Activated CD8-positive, alpha-beta T cell treated with anti-CD3 and anti-CD28 coated beads, Interleukin-2, amount 10 ng/mL, durations not matched to agents 7 days and 5 days (primary cell): ENCODE measurements around the gene IPO9. TPM values are rescaled to one million over a fixed set of nuclear protein-coding genes. Genes with fewer than 3 reads are reported as not detected.
"Not testable (repeated sequence)": the region's sequence is repeated elsewhere in the genome, so short reads cannot be mapped to it uniquely, and the experiment has no call there.

Source experiments
- ATAC-seq: fragments of 150-1000 bp; cut with Tn5 transposase; one replicate; pipeline ENCODE4 v1.10.0; 2021; ENCODE audit warnings: moderate library complexity
- CTCF ChIA-PET: fragments of 350-600 bp; sonication (Branson Sonifier 250); formaldehyde crosslinking; loops from one replicate; lab custom pipeline; 2021; ENCODE audit warnings: antibody characterized with exemption; lab: Charles Lee
- POLR2A ChIA-PET: fragments of 350-600 bp; sonication (Branson Sonifier 250); formaldehyde crosslinking; loops from one replicate; lab custom pipeline; 2021; ENCODE audit warnings: antibody characterized with exemption; lab: Charles Lee
- DNase-seq: peaks from one replicate; pipeline ENCODE4 v3.0.0-alpha.2; 2020
- H3K27ac Mint-ChIP-seq: one replicate; pipeline ENCODE4 v1.8.0; 2021; ENCODE audit warnings: mild to moderate bottlenecking, mixed read lengths
- H3K27me3 Mint-ChIP-seq: one replicate; pipeline ENCODE4 v1.8.0; 2021; ENCODE audit warnings: low read depth, mixed read lengths
- H3K36me3 Mint-ChIP-seq: one replicate; pipeline ENCODE4 v1.8.0; 2021; ENCODE audit warnings: low read depth, mixed read lengths
- H3K4me1 Mint-ChIP-seq: one replicate; pipeline ENCODE4 v1.8.0; 2021; ENCODE audit warnings: low read depth, mixed read lengths
- H3K4me3 Mint-ChIP-seq: one replicate; pipeline ENCODE4 v1.8.0; 2021; ENCODE audit warnings: mild to moderate bottlenecking, mixed read lengths
- H3K9me3 Mint-ChIP-seq: one replicate; pipeline ENCODE4 v1.8.0; 2022; ENCODE audit warnings: mixed read lengths; ENCODE audit not compliant: insufficient read depth
- total RNA-seq, 2 experiments: library from RNA; stranded (reverse); gene quantifications; one replicate each; pipeline ENCODE4 v1.2.3, GENCODE V29; 2021

IPO9 gene
- total RNA-seq, 2 experiments from 2014 or later: 55.3 to 58.1 TPM

DNA sequence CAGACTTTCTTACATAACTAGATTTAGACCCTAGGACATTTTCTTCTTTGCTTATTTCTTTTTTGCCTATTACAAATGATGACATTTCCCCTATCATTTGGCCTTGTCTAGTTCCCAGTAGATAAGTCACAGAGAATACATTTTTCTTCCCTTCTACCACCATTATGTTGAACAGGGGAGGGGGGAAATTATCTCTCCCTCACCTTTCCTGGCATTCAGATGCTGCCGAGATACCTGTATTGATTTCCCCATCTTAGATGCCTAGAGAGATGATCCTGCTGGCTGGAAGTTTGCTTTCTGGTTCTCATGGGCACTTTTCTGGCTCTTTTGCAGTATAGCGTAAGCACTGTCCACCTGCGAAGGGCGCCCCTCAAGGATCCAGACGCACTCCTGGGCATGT is 5.7 kb downstream of the IPO9 start:
- Mint-ChIP-seq H3K9me3 (no peaks in the 10 kb centered on the region), H3K36me3 (peaks cover 44% of the 10 kb centered on the region), H3K4me3 (no peak overlapping the region), H3K27me3 (no peaks in the 10 kb centered on the region), H3K27ac (no peak overlapping the region), H3K4me1 (peaks cover 41% of the 10 kb centered on the region)
- ATAC-seq (no peak), DNase-seq (no peak)
- POLR2A ChIA-PET: no interaction called here
- CTCF ChIA-PET: no interaction called here

DNA sequence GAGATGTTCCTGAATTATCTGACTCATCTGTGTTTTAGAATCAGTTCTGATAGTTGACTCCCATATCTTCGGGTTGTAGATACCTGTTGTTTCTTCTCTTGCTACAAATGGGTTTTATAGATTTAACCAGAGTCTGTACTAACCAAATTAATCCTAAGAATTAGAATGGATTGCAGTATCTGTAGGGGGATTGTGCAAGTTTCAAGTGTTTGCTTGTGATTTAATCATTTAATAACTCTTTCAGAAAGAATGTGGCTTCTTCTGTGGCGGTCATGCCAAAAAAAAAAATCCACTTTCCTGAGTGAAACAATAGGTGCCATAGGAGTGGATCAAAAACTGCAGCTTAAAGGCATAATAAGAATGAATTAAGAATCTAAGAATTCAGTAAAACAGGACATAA is 9.4 kb downstream of the IPO9 start:
- ATAC-seq: no peak
- ChIA-PET POLR2A (no interaction called here), CTCF (interaction anchor here (0.9 kb wide), 1 partner anchor 9 kb away, joined by 5 read pairs; the partner anchor contains the start of gene IPO9)
- Mint-ChIP-seq H3K4me1 (peaks cover 11% of the 10 kb centered on the region), H3K27ac (no peak overlapping the region), H3K9me3 (no peaks in the 10 kb centered on the region), H3K27me3 (no peaks in the 10 kb centered on the region), H3K4me3 (no peak overlapping the region), H3K36me3 (peaks cover 34% of the 10 kb centered on the region)
- no peak for DNase-seq

DNA sequence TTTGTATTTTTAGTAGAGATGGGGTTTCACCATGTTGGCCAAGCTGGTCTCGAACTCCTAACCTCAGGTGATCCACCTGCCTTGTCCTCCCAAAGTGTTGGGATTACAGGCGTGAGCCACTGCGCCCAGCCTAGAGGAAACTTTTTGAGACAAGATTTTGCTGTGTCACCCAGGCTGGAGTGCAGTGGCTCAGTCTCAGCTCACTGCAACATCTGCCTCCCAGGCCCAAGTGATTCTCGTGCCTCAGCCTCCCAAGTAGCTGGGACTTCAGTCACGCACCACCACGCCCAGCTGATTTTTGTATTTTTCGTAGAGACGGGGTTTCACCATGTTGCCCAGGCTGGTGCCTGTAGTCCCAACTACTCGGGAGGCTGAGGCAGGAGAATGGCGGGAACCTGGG is 10.1 kb downstream of the IPO9 start:
- Mint-ChIP-seq H3K36me3 (peaks cover 34% of the 10 kb centered on the region), H3K4me1 (peaks cover 11% of the 10 kb centered on the region)
- H3K27ac Mint-ChIP-seq, DNase-seq, H3K9me3 Mint-ChIP-seq, ATAC-seq, H3K27me3 Mint-ChIP-seq, H3K4me3 Mint-ChIP-seq, POLR2A ChIA-PET: not testable (repeated sequence)
- CTCF ChIA-PET: interaction anchor here (0.9 kb wide), 1 partner anchor 9 kb away, joined by 5 read pairs; the partner anchor contains the start of gene IPO9

DNA sequence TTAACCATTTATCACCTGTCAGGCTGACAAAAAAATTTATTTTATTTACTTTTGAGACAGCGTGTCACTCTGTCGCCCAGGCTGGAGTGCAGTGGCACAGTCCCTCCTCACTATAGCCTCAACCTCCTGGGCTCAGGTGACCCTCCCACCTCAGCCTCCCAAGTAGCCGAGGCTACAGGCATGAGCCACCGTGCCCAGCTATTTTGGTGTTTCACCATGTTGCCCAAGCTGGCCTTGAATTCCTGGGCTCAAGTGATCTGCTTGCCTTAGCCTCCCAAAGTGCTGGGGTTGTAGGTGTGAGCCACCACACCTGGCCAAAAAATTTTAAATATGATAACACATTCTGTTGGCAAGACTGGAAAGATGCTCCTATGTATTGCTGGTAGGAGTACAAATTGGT is 11.1 kb downstream of the IPO9 start:
- CTCF ChIA-PET: no interaction called here
- peaks cover 30% of the 10 kb centered on the region for H3K36me3 Mint-ChIP-seq

DNA sequence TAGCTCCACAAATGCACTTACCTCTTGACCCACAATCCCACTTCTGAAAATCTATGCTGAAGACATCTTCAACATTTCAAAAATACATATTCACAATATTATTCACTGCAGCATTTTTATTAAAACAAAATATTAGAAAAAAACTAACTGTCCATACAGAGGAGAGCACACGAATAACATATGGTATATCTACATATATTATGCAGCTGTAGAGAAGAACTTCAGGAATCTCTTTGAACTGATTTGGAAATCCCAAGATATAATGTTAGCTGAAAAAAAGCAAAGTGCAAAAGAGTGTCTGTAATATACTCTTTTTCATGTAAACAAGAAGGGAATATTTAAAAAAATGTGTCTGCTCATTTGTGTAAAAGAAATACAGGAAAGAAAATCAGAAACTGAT is 11.5 kb downstream of the IPO9 start:
- no peaks in the 10 kb centered on the region for H3K27me3 Mint-ChIP-seq
- ChIA-PET POLR2A (no interaction called here), CTCF (interaction anchor here (1.7 kb wide), 1 partner anchor 11 kb away, joined by 5 read pairs; the partner anchor contains the start of gene IPO9)
- no peak for DNase-seq
- H3K4me1 Mint-ChIP-seq: peaks cover 11% of the 10 kb centered on the region
- ATAC-seq: no peak
- no peaks in the 10 kb centered on the region for H3K9me3 Mint-ChIP-seq
- H3K27ac Mint-ChIP-seq: no peak overlapping the region
- no peak overlapping the region for H3K4me3 Mint-ChIP-seq
- H3K36me3 Mint-ChIP-seq: peaks cover 26% of the 10 kb centered on the region

More for the DNA sequence above, 11.1 kb downstream of the IPO9 start:
- H3K27ac Mint-ChIP-seq: no peak overlapping the region
- POLR2A ChIA-PET: no interaction called here
- no peak for ATAC-seq
- no peak for DNase-seq
- peaks cover 11% of the 10 kb centered on the region for H3K4me1 Mint-ChIP-seq
- no peak overlapping the region for H3K4me3 Mint-ChIP-seq
- H3K9me3 Mint-ChIP-seq: no peaks in the 10 kb centered on the region
- no peaks in the 10 kb centered on the region for H3K27me3 Mint-ChIP-seq

DNA sequence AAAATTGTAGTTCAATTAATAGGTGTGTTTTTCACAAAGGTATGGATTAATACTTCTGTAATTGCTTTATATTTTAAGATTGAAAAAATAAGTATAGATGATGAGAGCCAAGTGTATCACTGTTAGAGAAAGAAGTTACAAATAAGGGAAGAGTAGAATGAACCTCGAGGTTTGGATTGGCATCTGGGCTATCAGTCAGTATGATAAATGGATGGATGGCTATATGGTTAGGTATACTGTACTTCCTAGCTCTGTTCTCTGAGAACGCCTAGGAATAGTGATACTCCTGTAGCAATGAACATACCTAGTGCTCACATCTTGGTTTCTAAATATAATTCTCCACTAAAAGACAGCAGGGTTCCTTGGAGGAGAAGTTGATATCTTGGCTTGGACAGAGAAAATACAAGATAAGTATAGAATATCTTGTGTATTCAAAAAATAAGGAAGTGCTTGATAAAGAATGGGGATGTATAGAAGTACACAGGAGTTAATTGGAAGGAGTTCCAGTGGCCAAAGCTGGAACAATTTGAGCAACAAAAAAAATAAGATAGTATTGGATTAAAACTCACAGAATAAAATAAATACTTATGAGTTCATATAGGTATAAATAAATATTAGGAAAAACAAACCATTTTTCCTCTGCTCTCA is 12.4 kb downstream of the IPO9 start:
- peaks cover 21% of the 10 kb centered on the region for H3K36me3 Mint-ChIP-seq
- no peak overlapping the region for H3K27ac Mint-ChIP-seq
- no peaks in the 10 kb centered on the region for H3K9me3 Mint-ChIP-seq
- ATAC-seq: no peak
- CTCF ChIA-PET: interaction anchor here (1.7 kb wide), 1 partner anchor 12 kb away, joined by 5 read pairs; the partner anchor contains the start of gene IPO9
- POLR2A ChIA-PET: no interaction called here
- H3K4me3 Mint-ChIP-seq: no peak overlapping the region
- H3K4me1 Mint-ChIP-seq: peaks cover 11% of the 10 kb centered on the region
- no peaks in the 10 kb centered on the region for H3K27me3 Mint-ChIP-seq
- no peak for DNase-seq

DNA sequence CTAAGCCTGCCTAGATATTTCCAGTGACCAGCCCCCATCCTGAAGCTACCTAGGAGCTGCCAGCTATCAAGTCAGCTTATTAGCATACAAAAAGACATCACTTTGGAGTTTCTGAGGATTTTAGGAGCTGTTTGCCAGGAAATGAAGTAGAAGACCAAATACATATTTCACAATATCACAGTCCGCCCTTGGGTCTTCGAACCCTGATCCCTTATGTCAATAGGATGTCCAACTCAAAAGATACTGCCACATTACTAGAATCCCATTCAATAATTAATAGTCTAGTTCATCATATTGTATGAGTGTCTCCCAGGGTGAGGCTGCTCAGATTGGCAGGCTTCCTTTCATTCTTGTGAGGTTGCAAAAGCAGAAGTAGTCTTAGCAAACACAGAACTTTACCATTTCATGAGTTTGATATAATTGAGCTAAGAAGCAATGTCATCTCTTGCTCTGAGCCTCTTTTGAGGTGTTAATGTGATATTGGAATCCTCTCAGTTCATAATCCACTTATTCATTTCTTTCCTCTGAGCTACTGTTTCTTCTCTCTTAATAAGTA is 13.6 kb downstream of the IPO9 start:
- ChIA-PET POLR2A (interaction anchor here (1.1 kb wide), 1 partner anchor 13 kb away, joined by 3 read pairs; no protein-coding TSS in a partner anchor), CTCF (interaction anchor here (1.0 to 1.7 kb wide), 4 partner anchors 13 to 54 kb away, joined by 3 to 6 read pairs (median 4); partner anchors contain the start of gene IPO9)
- Mint-ChIP-seq H3K27me3 (no peaks in the 10 kb centered on the region), H3K4me3 (no peak overlapping the region), H3K27ac (no peak overlapping the region), H3K9me3 (no peaks in the 10 kb centered on the region), H3K4me1 (peaks cover 4% of the 10 kb centered on the region), H3K36me3 (peaks cover 17% of the 10 kb centered on the region)
- DNase-seq: no peak
- no peak for ATAC-seq

DNA sequence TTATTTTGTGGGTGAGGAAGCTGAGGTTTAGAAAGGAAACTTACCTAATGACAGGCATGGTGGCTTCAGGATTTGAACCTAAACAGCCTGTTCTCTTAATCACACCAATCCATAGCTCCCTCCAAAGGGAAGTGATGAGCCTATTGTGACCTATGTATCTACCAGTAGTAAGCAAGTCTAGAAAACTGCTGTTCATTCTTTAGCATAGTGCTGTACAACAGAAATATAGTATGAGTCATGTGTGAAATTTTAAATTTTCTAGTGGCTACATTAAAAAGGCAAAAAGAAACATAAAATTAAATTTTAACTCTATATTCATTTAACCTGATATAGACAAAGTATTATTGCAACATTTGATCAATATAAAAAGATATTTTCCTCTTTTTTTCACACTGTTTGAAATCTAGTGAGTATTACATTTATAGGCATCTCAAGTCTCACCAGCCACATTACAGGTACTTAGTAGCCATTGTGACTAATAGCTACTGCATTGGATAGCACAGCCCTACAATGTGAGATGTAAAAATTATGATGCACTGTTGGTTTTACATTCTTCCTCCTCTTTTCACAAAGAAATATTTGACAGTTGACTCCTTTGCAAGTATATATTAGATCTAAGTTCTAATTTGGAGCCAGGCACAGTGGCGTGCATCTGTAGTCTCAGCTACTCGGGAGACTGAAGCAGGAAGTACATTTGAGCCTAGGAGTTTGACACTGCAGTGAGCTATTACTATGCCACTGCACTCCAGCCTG is 16.6 kb downstream of the IPO9 start:
- Mint-ChIP-seq H3K27ac (no peak overlapping the region), H3K9me3 (no peaks in the 10 kb centered on the region), H3K4me1 (no peaks in the 10 kb centered on the region), H3K4me3 (no peak overlapping the region), H3K27me3 (no peaks in the 10 kb centered on the region), H3K36me3 (peaks cover 25% of the 10 kb centered on the region)
- ChIA-PET CTCF (interaction anchor here (0.6 to 3.0 kb wide), 8 partner anchors 9 to 347 kb away, joined by 3 to 12 read pairs (median 4); partner anchors contain the start of gene LGR6), POLR2A (no interaction called here)
- no peak for ATAC-seq
- DNase-seq: no peak

DNA sequence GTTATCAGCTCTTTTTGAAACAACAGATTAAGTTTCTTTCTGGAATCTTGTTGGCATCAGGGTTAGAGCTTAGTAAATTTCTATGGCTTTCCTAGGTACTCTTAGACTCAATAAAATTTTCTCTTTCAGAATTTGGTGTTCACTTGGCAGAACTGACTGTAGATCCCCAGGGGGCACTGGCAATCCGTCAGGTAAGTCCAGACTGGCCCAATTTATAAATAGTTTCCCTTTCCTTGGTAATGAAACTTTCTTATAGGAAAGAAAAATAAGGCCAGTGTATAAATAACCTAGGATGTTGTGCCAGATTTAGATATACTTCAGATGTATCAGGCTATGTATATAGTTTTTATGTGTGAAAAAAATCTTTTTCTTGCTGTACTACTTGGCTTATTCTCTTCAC is 18.2 kb downstream of the IPO9 start:
- H3K27ac Mint-ChIP-seq: no peak overlapping the region
- no peaks in the 10 kb centered on the region for H3K4me1 Mint-ChIP-seq
- ChIA-PET POLR2A (no interaction called here), CTCF (interaction anchor here (0.9 to 3.0 kb wide), 3 partner anchors 10 to 49 kb away, joined by 3 to 12 read pairs (median 11); partner anchors contain the start of gene IPO9)
- no peaks in the 10 kb centered on the region for H3K27me3 Mint-ChIP-seq
- DNase-seq: no peak
- ATAC-seq: no peak
- no peaks in the 10 kb centered on the region for H3K9me3 Mint-ChIP-seq
- H3K4me3 Mint-ChIP-seq: no peak overlapping the region
- H3K36me3 Mint-ChIP-seq: peaks cover 32% of the 10 kb centered on the region

DNA sequence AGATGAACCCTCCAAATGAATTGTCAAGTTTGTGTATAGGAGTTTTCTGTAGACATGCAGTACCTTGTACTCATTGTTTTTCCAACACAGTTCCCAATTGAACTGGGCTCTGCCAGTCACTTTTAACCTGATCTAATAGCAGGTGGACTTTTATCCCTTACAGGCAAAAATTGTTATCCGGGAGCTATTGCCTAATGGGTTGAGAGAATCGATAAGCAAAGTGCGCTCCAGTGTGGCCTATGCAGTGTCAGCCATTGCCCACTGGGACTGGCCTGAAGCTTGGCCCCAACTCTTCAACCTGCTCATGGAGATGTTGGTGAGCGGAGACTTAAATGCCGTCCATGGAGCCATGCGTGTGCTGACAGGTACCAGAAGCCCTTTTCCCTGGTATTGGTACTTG is 19.3 kb downstream of the IPO9 start:
- Mint-ChIP-seq H3K27me3 (no peaks in the 10 kb centered on the region), H3K36me3 (peaks cover 39% of the 10 kb centered on the region), H3K27ac (no peak overlapping the region), H3K4me3 (no peak overlapping the region), H3K4me1 (no peaks in the 10 kb centered on the region), H3K9me3 (no peaks in the 10 kb centered on the region)
- DNase-seq (no peak), ATAC-seq (no peak)
- ChIA-PET CTCF (interaction anchor here (0.9 to 1.5 kb wide), 3 partner anchors 19 to 401 kb away, joined by 3 read pairs; partner anchors contain the start of gene IPO9), POLR2A (interaction anchor here (0.7 kb wide), 1 partner anchor 357 kb away, joined by 3 read pairs; no protein-coding TSS in a partner anchor)

DNA sequence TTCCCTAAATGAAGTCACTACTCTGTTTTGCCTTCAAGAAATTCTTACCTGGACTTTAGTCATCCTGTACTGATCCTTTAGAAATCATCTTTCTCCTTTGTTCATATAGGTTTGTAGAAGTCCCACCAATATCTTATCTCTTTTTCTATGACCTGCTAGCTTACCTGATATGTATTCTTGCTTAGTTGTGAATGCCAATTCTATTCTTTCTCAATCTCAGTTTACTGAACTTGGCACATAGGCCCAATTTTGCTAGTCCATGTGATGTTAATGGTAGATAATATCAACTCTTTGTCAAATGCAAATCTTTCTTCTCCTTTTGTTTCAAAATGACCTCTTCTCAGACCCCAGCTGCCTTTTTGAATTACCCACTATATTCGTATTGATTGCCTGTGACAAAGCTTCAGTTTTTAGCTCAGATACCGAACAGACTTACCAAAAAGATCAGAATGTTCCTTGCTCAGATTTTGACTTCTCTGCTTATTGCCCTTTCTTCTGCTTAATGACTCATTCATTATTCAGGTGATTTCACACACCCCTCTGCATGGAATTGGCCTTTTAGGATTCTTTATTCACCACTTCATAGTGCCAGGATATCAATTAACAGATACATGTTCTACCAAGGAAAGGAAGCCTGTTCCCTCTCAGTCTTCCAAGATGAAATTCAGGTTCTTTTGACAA is 20.6 kb downstream of the IPO9 start:
- H3K4me3 Mint-ChIP-seq: no peak overlapping the region
- CTCF ChIA-PET: interaction anchor here (1.3 to 2.5 kb wide), 2 partner anchors 20 to 47 kb away, joined by 5 to 8 read pairs; partner anchors contain the start of gene IPO9
- H3K27ac Mint-ChIP-seq: no peak overlapping the region
- no peak for DNase-seq
- POLR2A ChIA-PET: no interaction called here
- H3K36me3 Mint-ChIP-seq: peaks cover 46% of the 10 kb centered on the region
- no peaks in the 10 kb centered on the region for H3K4me1 Mint-ChIP-seq
- no peak for ATAC-seq
- no peaks in the 10 kb centered on the region for H3K9me3 Mint-ChIP-seq
- H3K27me3 Mint-ChIP-seq: no peaks in the 10 kb centered on the region
